Activated gamma-delta T cell treated with anti-CD3 and anti-CD28 coated beads, Interleukin-2, amount 50 U/mL, for 16 hours (primary cell): ENCODE results near the gene UBE2R2.
"Not testable (repeated sequence)": the region's sequence is repeated elsewhere in the genome, so short reads cannot be mapped to it uniquely, and the experiment has no call there.

ENCODE experiments used
- DNase-seq: peaks from one replicate; pipeline ENCODE4 v3.0.0-alpha.2; 2020; ENCODE audit warnings: low read depth

Gene UBE2R2

GRCh38 chr9:33799928-33800704 is 16.8 kb upstream of the UBE2R2 start:
- no peak for DNase-seq

DNA sequence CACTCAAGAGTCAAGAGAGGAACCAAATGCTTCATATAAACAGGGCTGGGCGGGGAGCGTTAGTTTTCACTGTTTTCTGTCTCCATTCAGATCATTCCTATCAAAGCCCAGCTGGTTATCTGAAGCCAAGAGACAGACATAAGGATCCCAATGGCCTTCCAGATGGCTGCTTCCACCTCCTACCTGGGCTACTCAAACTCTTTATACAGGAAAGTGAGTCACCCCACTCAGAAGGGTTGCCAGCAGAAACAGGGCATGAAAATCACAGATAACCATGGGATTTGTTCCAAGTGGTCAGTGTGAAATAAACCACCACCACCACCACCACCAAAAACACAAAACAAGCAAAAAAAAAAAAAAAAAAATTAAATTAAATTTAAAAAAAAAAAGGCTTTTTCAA is 16.1 kb upstream of the UBE2R2 start:
- DNase-seq, result no peak

- DNase-seq, result not testable (repeated sequence)
Observed at GRCh38 chr9:33801943-33802500, 14.9 kb upstream of the UBE2R2 start.

GRCh38 chr9:33804196-33804595 is 12.8 kb upstream of the UBE2R2 start:
- DNase-seq, result not testable (repeated sequence)

DNA sequence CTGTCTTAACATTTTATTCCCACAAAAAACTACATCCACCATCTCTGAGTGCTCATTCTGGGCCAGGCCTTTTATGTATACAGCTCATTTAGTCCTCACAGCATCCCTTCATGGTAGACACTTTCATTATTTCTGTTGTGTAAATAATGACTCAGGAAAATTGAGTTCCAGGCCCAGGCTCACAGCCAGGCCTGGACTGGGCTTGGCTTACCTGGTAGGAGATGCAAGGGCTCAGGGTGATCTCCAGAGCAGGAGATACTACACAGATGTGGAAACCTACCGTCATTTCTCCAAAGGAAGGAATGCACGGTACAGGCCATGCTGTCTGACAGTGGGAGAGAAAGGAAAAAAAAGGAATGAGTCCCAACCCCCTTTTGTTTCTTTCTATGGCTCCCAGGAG is 9.8 kb upstream of the UBE2R2 start:
- DNase-seq, result not testable (repeated sequence)

- DNase-seq, result not testable (repeated sequence)
Observed at GRCh38 chr9:33808979-33809322, 8.0 kb upstream of the UBE2R2 start.

DNA sequence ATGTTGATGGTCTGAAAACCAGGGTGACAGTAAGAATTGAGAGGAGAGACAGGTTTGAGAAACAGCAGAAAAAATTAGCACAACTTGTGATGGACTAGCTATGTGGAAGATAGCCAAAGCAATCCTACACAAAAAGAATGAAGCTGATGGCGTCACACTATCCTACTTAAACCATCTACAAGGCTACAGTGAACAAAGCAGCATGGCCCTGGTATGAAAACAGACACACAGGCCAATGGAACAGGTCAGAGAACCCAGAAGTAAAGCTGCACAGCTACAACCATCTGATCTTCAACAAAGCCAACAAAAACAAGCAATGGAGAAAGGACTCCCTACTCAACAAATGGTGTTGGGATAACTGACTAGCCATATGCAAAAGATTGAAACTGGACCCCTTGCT is 7.5 kb upstream of the UBE2R2 start:
- no peak for DNase-seq

DNA sequence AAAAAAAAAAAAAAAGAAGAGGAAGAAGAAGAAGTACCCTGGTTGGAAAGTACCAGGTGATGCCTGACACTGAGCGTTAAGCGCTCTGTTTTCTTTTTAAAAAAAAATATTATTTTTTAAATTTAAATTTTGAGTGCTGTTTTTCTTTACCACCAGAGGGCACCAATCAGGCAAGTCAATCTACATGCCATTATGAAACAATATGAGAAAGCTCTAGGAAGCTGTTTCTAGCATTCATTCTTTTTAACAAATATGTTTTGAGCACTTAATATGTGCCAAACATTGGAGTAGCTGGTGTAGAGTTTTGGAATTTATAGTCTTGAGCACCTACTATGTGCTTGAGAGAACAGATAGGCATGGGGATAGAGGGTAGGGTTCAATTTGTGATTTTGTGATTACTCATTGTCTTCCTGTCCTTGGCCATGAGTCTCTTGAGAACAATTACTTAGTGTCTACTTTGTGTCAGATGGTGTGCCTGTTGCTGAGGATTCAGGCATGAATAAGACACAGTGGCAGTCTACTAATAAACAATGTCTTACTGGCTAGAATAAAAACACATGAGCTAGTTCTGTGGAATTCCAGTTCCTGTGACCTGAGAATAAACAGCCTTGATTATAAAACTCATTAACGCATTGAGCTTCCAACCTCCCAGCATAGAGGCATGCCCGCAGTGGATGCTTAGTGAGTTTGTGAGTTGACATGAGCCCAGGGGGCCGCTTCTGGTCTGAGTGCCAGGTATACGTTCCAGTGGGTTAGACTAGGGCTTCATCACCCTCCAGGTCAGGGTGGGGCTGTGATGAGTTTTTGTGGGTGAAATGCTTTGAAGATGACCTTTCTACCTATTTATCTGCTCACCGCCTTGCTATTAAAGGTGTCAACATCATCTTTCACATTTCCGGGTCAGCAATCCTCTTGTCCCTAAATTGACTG is 3.0 kb upstream of the UBE2R2 start:
- no peak for DNase-seq

DNA sequence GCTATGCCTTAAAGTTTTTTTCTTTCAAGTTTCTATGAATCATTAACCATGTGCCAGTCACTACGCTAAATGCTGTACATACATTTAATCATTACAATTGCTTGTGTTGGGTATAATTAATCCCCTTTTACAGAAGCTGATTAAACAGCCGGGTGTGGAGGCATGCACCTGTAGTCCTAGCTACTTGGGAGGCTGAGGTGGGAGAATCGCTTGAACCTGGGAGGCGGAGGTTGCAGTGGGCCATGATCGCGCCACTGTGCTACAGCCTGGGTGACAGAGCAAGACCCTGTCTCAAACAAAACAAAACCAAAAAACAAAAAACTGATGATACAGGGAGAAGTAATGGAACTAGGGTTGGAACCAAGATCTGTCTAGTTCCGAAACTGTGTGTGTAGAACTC is 1.2 kb upstream of the UBE2R2 start:
- no peak for DNase-seq

- DNase-seq, result peak; percentile 24
Observed at GRCh38 chr9:33817327-33818166, 587 bp downstream of the UBE2R2 start.

- DNase-seq, result no peak
Observed at GRCh38 chr9:33818167-33818846, 1.3 kb downstream of the UBE2R2 start.

DNA sequence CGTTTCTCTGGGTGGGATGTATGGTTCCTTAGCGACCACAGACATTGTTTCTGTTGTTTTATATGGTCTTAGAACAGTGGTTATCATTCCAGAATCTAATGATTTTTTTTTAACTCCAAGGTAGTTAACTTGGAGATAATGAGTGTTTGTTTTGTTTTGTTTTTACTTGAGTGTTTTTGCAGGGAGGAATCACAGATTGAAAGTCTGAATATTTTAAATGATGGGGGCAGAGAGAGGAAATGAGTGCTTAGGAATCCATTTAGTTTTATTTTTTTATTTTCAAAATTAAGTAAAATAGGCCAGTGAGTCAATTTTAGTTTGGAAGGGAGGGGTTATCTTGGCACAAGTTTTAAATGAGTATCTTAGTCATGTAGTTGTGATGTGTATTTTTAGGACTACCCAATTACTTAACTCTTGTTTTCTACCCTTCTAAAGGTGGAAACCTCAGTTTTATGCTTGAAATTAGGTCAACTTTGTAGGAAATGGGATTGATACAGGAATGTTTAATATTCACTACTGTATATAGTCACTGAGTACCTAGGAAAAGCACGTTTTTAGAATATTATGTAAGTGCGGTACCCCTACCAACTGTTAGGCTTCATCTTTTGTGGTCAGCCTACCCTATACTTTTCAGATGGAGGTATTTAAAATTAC is 2.0 kb downstream of the UBE2R2 start:
- no peak for DNase-seq

DNA sequence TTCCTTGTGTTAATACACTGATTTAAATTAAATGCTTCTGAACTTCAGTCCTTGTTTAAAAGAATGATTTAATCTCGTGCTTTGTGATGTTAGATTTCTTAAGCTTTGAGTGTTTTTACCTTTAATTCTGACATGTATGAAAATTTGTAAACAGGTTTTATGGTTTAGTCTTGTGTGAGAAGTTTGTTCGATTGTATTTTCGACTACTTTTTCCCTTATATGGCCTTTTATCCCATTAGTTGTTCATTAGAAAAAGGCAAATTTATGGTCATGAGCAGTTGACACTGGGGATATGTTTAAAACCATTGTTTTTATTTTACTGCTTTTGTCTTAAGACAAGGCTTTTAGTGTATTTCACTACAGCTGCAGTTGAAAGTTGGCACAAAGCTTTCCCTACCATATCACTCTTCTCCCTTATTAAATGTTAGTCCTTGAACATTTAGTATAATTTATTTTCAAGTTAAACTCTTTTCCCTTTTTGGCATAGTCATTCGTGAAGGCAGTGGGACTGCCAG is 3.3 kb downstream of the UBE2R2 start:
- DNase-seq, result no peak

DNA sequence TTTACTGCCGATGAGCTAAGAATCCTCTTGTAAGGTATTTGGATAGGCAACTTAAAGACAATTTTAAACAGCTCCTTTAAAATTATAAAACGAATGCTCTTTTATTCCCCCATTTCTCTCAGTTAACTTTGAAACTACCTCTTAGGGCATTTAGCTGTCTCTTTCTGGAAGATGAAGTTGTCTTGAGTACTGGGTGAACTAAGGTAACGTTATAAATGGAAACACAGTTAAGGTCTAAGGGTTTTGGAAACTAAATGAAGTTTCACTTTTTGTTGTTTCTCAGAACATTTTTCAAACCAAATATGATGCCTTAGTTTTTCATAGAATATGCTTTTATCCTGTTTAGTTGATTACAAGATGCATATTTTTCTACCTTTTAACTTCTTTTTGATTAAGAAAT is 6.8 kb downstream of the UBE2R2 start:
- no peak for DNase-seq

DNA sequence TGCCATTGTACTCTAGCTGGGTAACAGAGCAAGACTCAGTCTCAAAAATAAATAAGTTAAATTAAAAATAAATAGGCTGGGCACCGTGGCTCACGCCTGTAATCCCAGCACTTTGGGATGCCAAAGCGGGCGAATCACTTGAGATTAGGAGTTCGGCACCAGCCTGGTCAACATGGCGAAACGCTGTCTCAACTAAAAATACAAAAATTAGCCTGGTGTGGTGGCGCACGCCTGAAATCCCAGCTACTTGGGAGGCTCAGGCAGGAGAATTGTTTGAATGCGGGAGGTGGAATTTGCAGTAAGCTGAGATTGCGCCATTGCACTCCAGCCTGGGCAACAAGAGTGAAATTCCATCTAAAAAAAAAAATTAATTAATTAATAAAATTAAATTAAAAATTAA is 10.3 kb downstream of the UBE2R2 start:
- not testable (repeated sequence) for DNase-seq

- not testable (repeated sequence) for DNase-seq
Observed at GRCh38 chr9:33829641-33830230, 12.8 kb downstream of the UBE2R2 start.

DNA sequence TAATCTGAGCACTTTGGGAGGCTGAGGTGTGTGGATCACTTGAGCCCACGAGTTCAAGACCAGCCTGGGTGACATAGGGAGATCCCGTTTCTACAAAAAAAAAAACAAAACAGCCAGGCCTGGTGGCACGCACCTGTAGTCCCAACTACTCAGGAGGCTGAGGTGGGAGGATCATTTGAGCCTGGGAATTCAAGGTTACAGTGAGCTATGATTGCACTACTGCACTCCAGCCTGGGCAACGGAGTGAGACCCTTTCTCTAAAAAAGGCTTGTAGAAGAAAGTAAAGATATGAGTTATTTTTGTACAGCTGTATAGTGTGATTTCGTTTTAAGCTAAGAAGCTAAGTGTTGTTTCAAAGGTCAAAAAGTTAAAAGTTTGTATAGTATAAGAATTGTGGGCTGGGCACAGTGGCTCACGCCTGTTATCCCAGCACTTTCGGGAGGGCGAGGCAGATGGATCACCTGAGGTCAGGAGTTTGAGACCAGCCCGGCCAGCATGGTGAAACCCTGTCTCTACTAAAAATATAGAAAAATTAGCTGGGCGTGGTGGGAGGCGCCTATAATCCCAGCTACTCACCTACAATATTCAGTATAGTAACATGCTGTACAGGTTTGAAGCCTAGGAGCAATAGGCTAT is 18.8 kb downstream of the UBE2R2 start:
- DNase-seq, result no peak

DNA sequence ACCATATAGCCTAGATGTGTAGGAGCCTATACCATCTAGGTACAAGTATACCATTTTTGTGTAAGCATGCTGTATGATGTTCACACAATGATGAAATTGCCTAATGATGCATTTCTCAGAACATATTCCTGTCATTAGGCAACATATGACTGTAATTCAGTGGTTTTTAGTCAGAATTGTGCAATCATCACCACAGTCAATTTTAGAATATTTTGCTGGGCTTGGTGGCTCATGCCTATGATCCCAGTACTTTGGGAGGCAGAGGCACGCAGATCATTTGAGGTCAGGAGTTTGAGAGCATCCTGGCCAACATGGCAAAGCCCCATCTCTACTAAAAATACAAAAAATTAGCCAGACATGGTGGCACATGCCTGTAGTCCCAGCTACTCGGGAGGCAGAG is 19.3 kb downstream of the UBE2R2 start:
- DNase-seq, result not testable (repeated sequence)

DNA sequence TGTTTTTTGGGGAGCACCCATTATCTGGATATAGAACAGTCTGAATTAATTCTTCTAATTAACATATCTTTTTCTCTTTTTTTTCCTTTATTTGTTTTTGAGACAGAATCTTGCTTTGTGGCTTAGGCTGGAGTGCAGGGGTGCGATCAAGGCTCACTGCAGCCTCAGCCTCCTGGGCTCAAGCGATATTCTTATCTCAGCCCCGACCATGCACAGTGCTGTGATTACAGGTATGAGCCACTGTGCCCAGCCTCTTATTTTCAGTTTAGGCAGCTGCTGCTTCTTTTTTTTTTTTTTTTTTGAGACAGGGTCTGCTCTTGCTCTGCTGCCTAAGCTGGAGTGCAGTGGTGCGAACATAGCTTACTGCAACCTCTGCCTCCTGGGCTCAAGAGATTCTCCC is 20.2 kb downstream of the UBE2R2 start:
- no peak for DNase-seq

GRCh38 chr9:33840381-33840780 is 23.4 kb downstream of the UBE2R2 start:
- DNase-seq, result no peak
